Measurements from ENCODE around the gene SCT.

DNA sequence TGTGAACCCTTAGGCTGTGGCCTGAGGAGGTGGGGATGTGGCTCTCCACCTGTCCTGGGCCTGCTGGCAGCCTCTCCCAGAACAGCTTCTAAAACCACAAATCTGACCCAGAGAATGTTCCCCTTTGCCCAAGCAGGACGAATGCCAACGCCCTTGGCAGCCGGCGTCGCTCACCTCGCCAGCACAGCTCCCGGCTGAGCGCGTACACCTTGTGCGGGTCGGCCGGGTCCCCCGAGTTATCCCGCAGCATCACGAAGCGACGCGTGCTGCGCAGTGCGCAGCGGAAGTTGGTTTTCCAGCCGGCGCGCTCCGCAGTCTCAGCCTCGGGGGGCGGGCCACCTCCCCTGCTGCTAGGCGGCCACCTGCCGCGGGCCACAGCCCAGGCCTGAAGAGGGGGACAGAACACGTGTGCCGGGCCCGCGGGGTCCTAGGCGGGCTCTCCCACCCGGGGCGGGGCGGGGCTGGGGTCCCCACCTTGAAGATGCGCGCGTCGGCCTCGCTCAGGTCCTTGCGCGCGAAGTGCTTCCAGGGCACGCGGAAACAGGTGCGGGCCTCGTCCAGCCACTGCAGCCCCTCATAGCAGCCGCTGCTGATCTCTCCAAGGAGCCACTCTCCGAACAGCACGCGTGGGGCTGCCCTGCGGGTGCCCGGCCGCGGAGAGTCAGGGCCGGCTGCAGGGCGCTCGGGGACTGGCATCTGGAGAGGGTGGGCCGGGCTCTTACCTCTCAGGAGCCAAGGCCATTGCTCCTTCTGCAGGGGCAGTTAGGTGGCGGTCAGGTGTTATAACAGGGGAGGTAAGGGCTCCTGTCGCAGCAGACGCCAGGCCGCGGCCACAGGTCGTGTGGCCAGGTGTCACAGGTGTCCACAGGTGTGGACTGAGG lies 12.1 kb downstream of the SCT start:
- TF ChIP-seq CTCF (IDR thresholded peaks at IDR 0.05): no peak
- TF ChIP-seq POLR2A (IDR thresholded peaks at IDR 0.05): no peak

All from body of pancreas (tissue), 4 donors.